Esophagus squamous epithelium (tissue), 5 donors: ENCODE data around the gene SLC35D2. TPM values are rescaled to one million over a fixed set of nuclear protein-coding genes. Genes with fewer than 3 reads are reported as not detected.
A peak's percentile ranks its signal among the peaks of the same experiment; 100 is the strongest.
"Not testable (repeated sequence)": the region's sequence is repeated elsewhere in the genome, so short reads cannot be mapped to it uniquely, and the experiment has no call there.

Experiments used
- DNase-seq: peaks from one replicate; lab custom pipeline; 2025; lab: John Stamatoyannopoulos, UW
- H3K27ac ChIP-seq, 4 donors: fragments of 200-600 bp; sonication (generic); one replicate each; pipeline ENCODE4 v1.5.1; 2016 to 2019; ENCODE audit warnings: mild to moderate bottlenecking in 1 of 4
- H3K27me3 ChIP-seq, 4 donors: fragments of 200-600 bp; sonication (generic); 1 replicate in 3 of 4; 2 replicates in 1 of 4; pipeline versions ENCODE4 v1.5.1 to v1.6.0; 2017 to 2021; ENCODE audit warnings: antibody characterized with exemption in 1 of 4
- H3K36me3 ChIP-seq, 3 donors: fragments of 200-600 bp; sonication (generic); one replicate each; pipeline ENCODE4 v1.5.1; 2016 to 2019
- H3K4me1 ChIP-seq, 3 donors: fragments of 200-600 bp; sonication (generic); one replicate each; pipeline ENCODE4 v1.5.1; 2017 to 2019
- H3K4me3 ChIP-seq, 4 donors: fragments of 200-600 bp; sonication (generic); 1 replicate in 3 of 4; 2 replicates in 1 of 4; pipeline ENCODE4 v1.5.1; 2016 to 2019; ENCODE audit warnings: mild to moderate bottlenecking in 2 of 4, moderate library complexity in 1 of 4
- H3K9me3 ChIP-seq, 3 donors: fragments of 200-600 bp; sonication (generic); one replicate each; pipeline ENCODE4 v1.5.1; 2016 to 2019
- CTCF ChIP-seq, 6 experiments: fragments of 450-650 bp in 4 of 6; fragments of 200-600 bp in 2 of 6; sonication (generic) in 2 of 6; IDR thresholded peaks; one replicate each; pipeline ENCODE4 v1.5.1; 2016 to 2019; ENCODE audit warnings: antibody characterized with exemption in 6 of 6, mild to moderate bottlenecking in 4 of 6, moderate library complexity in 4 of 6
- POLR2A ChIP-seq, 4 donors: fragments of 450-650 bp; IDR thresholded peaks; one replicate each; pipeline ENCODE4 v1.6.1; 2017; ENCODE audit warnings: antibody characterized with exemption in 4 of 4, mild to moderate bottlenecking in 4 of 4, moderate library complexity in 3 of 4
- WGBS, 2 donors: methylation state at CpG; one replicate each; pipeline ENCODE4 v1.1.5; 2018; 5-methylcytosine and 5-hydroxymethylcytosine counted together
- intact Hi-C: fragments of 100-400 bp; cut with DNase I; formaldehyde crosslinking; loops from one replicate; pipeline ENCODE4 v1.15.0; 2022
- total RNA-seq, 4 donors: library from RNA; depleted of rRNA; stranded (reverse); fragments of >200 nt; gene quantifications; one replicate each; pipeline ENCODE4 v1.1.0, GENCODE V29; 2016
- donor health status: DM: yes; HTN: yes; CAD: no.

SLC35D2 gene
- total RNA-seq, 4 donors from 2014 or later = 10.3 to 28.5 (median 16.4) TPM

GRCh38 chr9:96333958-96334357 lies 49.6 kb downstream of the SLC35D2 start:
- H3K9me3 ChIP-seq = no peaks in the 10 kb centered on the region
- H3K27me3 ChIP-seq = no peaks in the 10 kb centered on the region
- 42% methylated on average over 1 of the region's 1 CpG for WGBS, 2 donors
- no peak overlapping the region for H3K4me3 ChIP-seq
- no peak for DNase-seq
- no peak overlapping the region for H3K27ac ChIP-seq
- intact Hi-C loops = loop anchor here (10.0 kb wide), 1 partner anchor 81 kb away; the partner anchor contains the start of gene ZNF367
- TF ChIP-seq POLR2A (IDR thresholded peaks at IDR 0.05) = no peak
- no peak for TF ChIP-seq CTCF (IDR thresholded peaks at IDR 0.05)
- H3K4me1 ChIP-seq = peaks cover 0 to 2% (median 0%) of the 10 kb centered on the region in 3 donors
- peaks cover 0 to 26% (median 0%) of the 10 kb centered on the region in 3 donors for H3K36me3 ChIP-seq

- TF ChIP-seq CTCF (IDR thresholded peaks at IDR 0.05) = no peak
- no peak for TF ChIP-seq POLR2A (IDR thresholded peaks at IDR 0.05)
- H3K36me3 ChIP-seq = peaks cover 0 to 26% (median 0%) of the 10 kb centered on the region in 3 donors
- intact Hi-C loops = loop anchor here (10.0 kb wide), 1 partner anchor 83 kb away; the partner anchor contains the start of gene ZNF367
- no peaks in the 10 kb centered on the region for H3K4me1 ChIP-seq
- no peak for DNase-seq
- no peak overlapping the region for H3K27ac ChIP-seq
- H3K27me3 ChIP-seq = no peaks in the 10 kb centered on the region
- no peaks in the 10 kb centered on the region for H3K9me3 ChIP-seq
- 73 to 80% methylated on average over 5 of the region's 9 CpGs for WGBS, 2 donors
- H3K4me3 ChIP-seq = no peak overlapping the region
Observed at GRCh38 chr9:96331236-96331947, 52.1 kb downstream of the SLC35D2 start.

- H3K27ac ChIP-seq = no peak overlapping the region
- intact Hi-C loops = loop anchor here (10.0 kb wide), 1 partner anchor 337 kb away; no protein-coding TSS in a partner anchor
- no peaks in the 10 kb centered on the region for H3K27me3 ChIP-seq
- DNase-seq = no peak
- peaks cover 0 to 21% (median 0%) of the 10 kb centered on the region in 3 donors for H3K36me3 ChIP-seq
- H3K4me1 ChIP-seq = no peaks in the 10 kb centered on the region
- 21 to 30% methylated on average over 1 of the region's 1 CpG for WGBS, 2 donors
- no peaks in the 10 kb centered on the region for H3K9me3 ChIP-seq
- TF ChIP-seq POLR2A (IDR thresholded peaks at IDR 0.05) = no peak
- TF ChIP-seq CTCF (IDR thresholded peaks at IDR 0.05) = peak; percentile 76 to 92 (median 90)
- H3K4me3 ChIP-seq = no peak overlapping the region
Observed at GRCh38 chr9:96327694-96328352, 55.7 kb downstream of the SLC35D2 start.

GRCh38 chr9:96323169-96323568 lies 60.3 kb downstream of the SLC35D2 start:
- Histone ChIP-seq H3K27me3 (no peaks in the 10 kb centered on the region), H3K4me1 (no peaks in the 10 kb centered on the region), H3K4me3 (no peak overlapping the region), H3K36me3 (peaks cover 0 to 27% (median 0%) of the 10 kb centered on the region in 3 donors), H3K9me3 (no peaks in the 10 kb centered on the region), H3K27ac (no peak overlapping the region)
- TF ChIP-seq CTCF (IDR thresholded peaks at IDR 0.05) (no peak), POLR2A (IDR thresholded peaks at IDR 0.05) (no peak)
- intact Hi-C loops = loop anchor here (10.0 kb wide), 1 partner anchor 342 kb away; no protein-coding TSS in a partner anchor
- no peak for DNase-seq

GRCh38 chr9:96322736-96323135 lies 60.8 kb downstream of the SLC35D2 start:
- not testable (repeated sequence) for H3K4me1 ChIP-seq, H3K27me3 ChIP-seq, DNase-seq, H3K27ac ChIP-seq, H3K9me3 ChIP-seq, H3K4me3 ChIP-seq
- H3K36me3 ChIP-seq = peaks cover 0 to 27% (median 0%) of the 10 kb centered on the region in 3 donors
- intact Hi-C loops = loop anchor here (10.0 kb wide), 1 partner anchor 342 kb away; no protein-coding TSS in a partner anchor
- WGBS, 2 donors = 69 to 88% methylated on average over 4 to 5 of the region's 5 CpGs

GRCh38 chr9:96322210-96322609 lies 61.3 kb downstream of the SLC35D2 start:
- not testable (repeated sequence) for H3K27me3 ChIP-seq, DNase-seq, H3K4me3 ChIP-seq, H3K4me1 ChIP-seq, H3K9me3 ChIP-seq, H3K27ac ChIP-seq
- intact Hi-C loops = loop anchor here (10.0 kb wide), 1 partner anchor 343 kb away; no protein-coding TSS in a partner anchor
- 69 to 76% methylated on average over 3 of the region's 3 CpGs for WGBS, 2 donors
- H3K36me3 ChIP-seq = peaks cover 0 to 27% (median 0%) of the 10 kb centered on the region in 3 donors
